Smooth muscle cell (in vitro differentiated cells): ENCODE results near the gene ISL1. TPM values are rescaled to one million over a fixed set of nuclear protein-coding genes. Genes with fewer than 3 reads are reported as not detected.

Experiments
- DNase-seq: peaks from one replicate; lab custom pipeline; 2025; ENCODE audit not compliant: unreplicated experiment; lab: John Stamatoyannopoulos, UW
- H2AFZ ChIP-seq: fragments of 200-600 bp; sonication (generic); 2 replicates; pipeline ENCODE4 v1.6.0; 2016; ENCODE audit warnings: antibody characterized with exemption, low read depth, mild to moderate bottlenecking
- H3F3A ChIP-seq: fragments of 200-600 bp; sonication (generic); 2 replicates; pipeline ENCODE4 v1.6.0; 2017; ENCODE audit warnings: antibody characterized with exemption, low read depth
- H3K27ac ChIP-seq: fragments of 200-600 bp; sonication (generic); 2 replicates; pipeline ENCODE4 v1.5.1; 2016; ENCODE audit warnings: low read depth, mild to moderate bottlenecking
- H3K27me3 ChIP-seq: fragments of 200-600 bp; sonication (generic); 2 replicates; pipeline ENCODE4 v1.6.1; 2016; ENCODE audit warnings: low read depth, mild to moderate bottlenecking
- H3K36me3 ChIP-seq: fragments of 200-600 bp; sonication (generic); 2 replicates; pipeline ENCODE4 v1.5.1; 2016; ENCODE audit warnings: low read depth
- H3K4me1 ChIP-seq: fragments of 200-600 bp; sonication (generic); 2 replicates; pipeline ENCODE4 v1.5.1; 2016; ENCODE audit warnings: low read depth
- H3K4me2 ChIP-seq: fragments of 200-600 bp; sonication (generic); 2 replicates; pipeline ENCODE4 v1.6.0; 2016; ENCODE audit warnings: mild to moderate bottlenecking
- H3K4me3 ChIP-seq: fragments of 200-600 bp; sonication (generic); 2 replicates; pipeline ENCODE4 v1.5.1; 2016; ENCODE audit warnings: mild to moderate bottlenecking
- H3K79me2 ChIP-seq: fragments of 200-600 bp; sonication (generic); 2 replicates; pipeline ENCODE4 v1.6.0; 2016; ENCODE audit warnings: low read depth, mild to moderate bottlenecking
- H3K9ac ChIP-seq: fragments of 200-600 bp; sonication (generic); 2 replicates; pipeline ENCODE4 v1.6.0; 2016; ENCODE audit warnings: low read depth
- H3K9me3 ChIP-seq: fragments of 200-600 bp; sonication (generic); replicated peaks from 2 replicates; pipeline ENCODE4 v1.5.1; 2016; ENCODE audit warnings: low read depth
- H4K20me1 ChIP-seq: fragments of 200-600 bp; sonication (generic); 2 replicates; pipeline ENCODE4 v1.6.0; 2016; ENCODE audit warnings: low read depth
- WGBS: methylation state at CpG from one replicate; pipeline ENCODE4 v1.1.7; 2016; ENCODE audit warnings: low lambda C conversion rate; 5-methylcytosine and 5-hydroxymethylcytosine counted together
- polyA plus RNA-seq: library from polyadenylated mRNA; unstranded; fragments of >200 nt; fragmentation: Nextera tagmentation; extraction: Ambion mirVana; gene quantifications from 2 replicates; pipeline ENCODE4 v1.2.1, GENCODE V29; 2016
- total RNA-seq: library from RNA; depleted of rRNA; stranded (reverse); fragments of >200 nt; gene quantifications from 2 replicates; pipeline ENCODE4 v1.2.3, GENCODE V29; 2014
- TF ChIP-seq, protein P1 (sequence below): fragments of 200-600 bp; sonication (generic); IDR thresholded peaks from 2 replicates; pipeline ENCODE4 v1.5.1; 2017; ENCODE audit warnings: borderline replicate concordance, mild to moderate bottlenecking, antibody characterized with exemption; ENCODE audit not compliant: insufficient read depth, poor library complexity, severe bottlenecking

ISL1 gene
- total and polyA plus RNA-seq, 2 experiments from 2014 or later, result 3.6 to 16.0 TPM

DNA sequence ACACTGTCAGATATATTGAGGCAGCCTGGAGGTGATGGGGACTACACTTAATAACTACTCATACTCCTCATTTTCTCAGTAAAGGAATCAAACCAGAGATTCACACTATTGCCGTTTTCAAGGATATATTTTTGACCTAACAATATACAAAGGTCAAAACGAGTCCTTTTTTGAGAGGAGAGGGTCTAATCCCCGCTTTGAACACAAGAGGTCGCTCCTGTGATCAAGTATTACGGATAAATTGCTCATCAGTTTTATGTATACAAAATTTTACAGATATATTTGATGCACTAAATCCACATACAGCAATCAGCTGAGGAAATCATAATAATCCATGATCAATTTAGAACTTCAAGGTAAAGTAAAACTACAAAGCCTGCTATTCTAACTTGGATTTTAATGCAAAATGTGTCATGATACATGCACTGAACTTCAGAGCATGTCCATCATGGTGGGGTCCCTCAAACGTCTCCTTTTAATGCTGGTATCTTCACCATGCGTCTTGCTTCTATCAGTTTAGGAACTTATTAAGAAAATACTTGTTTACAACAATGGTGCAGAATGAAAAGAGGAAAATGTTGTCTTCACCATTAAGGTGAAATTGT, 2.5 kb upstream of the ISL1 start:
- TF ChIP-seq, protein P1, sequence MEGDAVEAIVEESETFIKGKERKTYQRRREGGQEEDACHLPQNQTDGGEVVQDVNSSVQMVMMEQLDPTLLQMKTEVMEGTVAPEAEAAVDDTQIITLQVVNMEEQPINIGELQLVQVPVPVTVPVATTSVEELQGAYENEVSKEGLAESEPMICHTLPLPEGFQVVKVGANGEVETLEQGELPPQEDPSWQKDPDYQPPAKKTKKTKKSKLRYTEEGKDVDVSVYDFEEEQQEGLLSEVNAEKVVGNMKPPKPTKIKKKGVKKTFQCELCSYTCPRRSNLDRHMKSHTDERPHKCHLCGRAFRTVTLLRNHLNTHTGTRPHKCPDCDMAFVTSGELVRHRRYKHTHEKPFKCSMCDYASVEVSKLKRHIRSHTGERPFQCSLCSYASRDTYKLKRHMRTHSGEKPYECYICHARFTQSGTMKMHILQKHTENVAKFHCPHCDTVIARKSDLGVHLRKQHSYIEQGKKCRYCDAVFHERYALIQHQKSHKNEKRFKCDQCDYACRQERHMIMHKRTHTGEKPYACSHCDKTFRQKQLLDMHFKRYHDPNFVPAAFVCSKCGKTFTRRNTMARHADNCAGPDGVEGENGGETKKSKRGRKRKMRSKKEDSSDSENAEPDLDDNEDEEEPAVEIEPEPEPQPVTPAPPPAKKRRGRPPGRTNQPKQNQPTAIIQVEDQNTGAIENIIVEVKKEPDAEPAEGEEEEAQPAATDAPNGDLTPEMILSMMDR, result peak; percentile 73
- peak overlapping the region; percentile 75 for H3K4me3 ChIP-seq
- peaks cover 29% of the 10 kb centered on the region for H3K4me1 ChIP-seq
- H3K9ac ChIP-seq, result no peak overlapping the region
- peaks cover 87% of the 10 kb centered on the region for H3K27me3 ChIP-seq
- H3K79me2 ChIP-seq, result peaks cover 16% of the 10 kb centered on the region
- no peak for DNase-seq
- peak overlapping the region; percentile 90 for H3K4me2 ChIP-seq
- 2% methylated on average over 7 of the region's 7 CpGs for WGBS
- no peaks in the 10 kb centered on the region for H3K36me3 ChIP-seq
- no peaks in the 10 kb centered on the region for H3F3A ChIP-seq
- H3K9me3 ChIP-seq, result no peaks in the 10 kb centered on the region
- H3K27ac ChIP-seq, result no peak overlapping the region
- no peak overlapping the region for H2AFZ ChIP-seq
- H4K20me1 ChIP-seq, result no peaks in the 10 kb centered on the region

DNA sequence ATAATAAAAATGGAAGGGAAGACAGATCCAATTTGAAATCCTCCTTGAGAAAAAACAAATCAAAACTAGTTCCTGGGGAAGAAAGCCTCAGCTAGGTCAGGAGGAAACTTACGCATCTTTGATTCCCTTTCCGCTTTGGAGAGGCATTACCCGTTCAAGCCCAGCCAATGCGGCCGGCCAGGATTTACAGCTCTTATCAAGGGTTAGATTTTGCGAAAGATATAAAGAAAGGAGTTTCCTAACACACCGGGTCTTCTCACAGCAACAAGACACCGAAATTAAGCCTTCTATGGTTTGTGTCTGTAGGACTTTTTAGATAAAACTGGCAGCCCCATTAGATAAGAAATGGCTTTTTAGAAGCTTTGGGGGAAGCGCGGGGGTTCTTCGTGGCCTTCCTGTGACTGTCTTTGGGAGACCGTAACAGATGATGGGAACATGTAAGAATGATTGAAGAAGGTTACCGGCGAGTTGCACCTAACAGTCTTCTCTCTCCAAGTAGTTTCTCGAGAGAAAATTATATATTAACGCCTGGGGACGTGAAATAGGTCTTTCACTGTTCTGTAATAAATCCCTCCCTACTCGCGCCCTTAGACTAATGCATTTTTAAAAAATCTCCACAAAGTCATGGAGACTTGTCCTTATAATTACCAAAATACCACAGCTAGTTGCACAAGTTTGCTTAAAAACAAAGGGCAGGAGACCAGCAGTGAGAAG, 1.3 kb upstream of the ISL1 start:
- peaks cover 87% of the 10 kb centered on the region for H3K27me3 ChIP-seq
- 1% methylated on average over 19 of the region's 19 CpGs for WGBS

DNA sequence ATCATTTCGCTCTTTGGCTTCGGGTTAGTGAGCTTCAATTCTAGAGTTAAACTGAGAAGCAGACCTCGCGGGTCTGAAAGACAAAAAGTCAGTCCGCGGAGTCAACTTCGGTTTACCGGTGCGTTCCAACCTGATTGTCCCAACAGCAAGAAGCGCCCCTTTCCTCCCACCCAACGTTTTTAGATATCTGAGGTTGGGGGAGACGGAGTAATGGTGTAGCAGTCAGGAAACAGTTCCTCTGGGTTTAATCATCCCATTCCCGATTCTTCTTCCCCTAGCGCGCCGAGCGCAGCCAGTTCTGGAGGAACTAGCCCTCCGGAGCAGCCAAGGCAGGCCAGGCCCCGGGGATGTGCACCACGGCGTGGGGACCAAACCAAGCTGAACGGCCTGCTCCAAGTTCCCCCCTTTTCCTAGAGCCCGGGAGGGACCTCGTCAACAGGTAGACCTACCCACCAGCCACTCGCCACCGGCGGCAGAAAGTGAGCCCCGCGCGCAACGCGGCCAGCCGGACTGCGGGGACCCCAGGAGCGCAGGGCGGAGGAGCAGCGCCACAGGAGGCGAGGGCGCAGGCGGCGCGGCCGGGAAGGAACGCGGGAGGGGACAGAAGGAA, 622 bp upstream of the ISL1 start:
- Histone ChIP-seq H3K4me3 (peak overlapping the region; percentile 75), H3K27me3 (peaks cover 87% of the 10 kb centered on the region), H3K4me1 (peaks cover 19% of the 10 kb centered on the region), H4K20me1 (no peaks in the 10 kb centered on the region), H3K9ac (peak overlapping the region; percentile 43), H3F3A (no peaks in the 10 kb centered on the region), H3K9me3 (no peaks in the 10 kb centered on the region), H3K27ac (peak overlapping the region; percentile 24), H2AFZ (peak overlapping the region; percentile 64), H3K36me3 (no peaks in the 10 kb centered on the region), H3K79me2 (peaks cover 27% of the 10 kb centered on the region), H3K4me2 (peak overlapping the region; percentile 90)
- DNase-seq, result no peak
- TF ChIP-seq, protein P1, result no peak
- under 1% methylated on average over 45 of the region's 45 CpGs for WGBS

More for the DNA sequence above, 1.3 kb upstream of the ISL1 start:
- H2AFZ ChIP-seq, result peak overlapping the region; percentile 64
- H3K4me3 ChIP-seq, result peak overlapping the region; percentile 75
- no peak overlapping the region for H3K27ac ChIP-seq
- no peaks in the 10 kb centered on the region for H3K36me3 ChIP-seq
- no peaks in the 10 kb centered on the region for H3F3A ChIP-seq
- no peak for DNase-seq
- H3K4me1 ChIP-seq, result peaks cover 27% of the 10 kb centered on the region
- no peaks in the 10 kb centered on the region for H3K9me3 ChIP-seq
- H3K4me2 ChIP-seq, result peak overlapping the region; percentile 90
- H3K9ac ChIP-seq, result peak overlapping the region; percentile 15
- H3K79me2 ChIP-seq, result peaks cover 20% of the 10 kb centered on the region
- TF ChIP-seq, protein P1, result no peak
- no peaks in the 10 kb centered on the region for H4K20me1 ChIP-seq
